Femur (tissue), 1 donor: ENCODE results near the gene HOMER1.
"Not testable (repeated sequence)": the region's sequence is repeated elsewhere in the genome, so short reads cannot be mapped to it uniquely, and the experiment has no call there.

ENCODE experiments used
- DNase-seq: peaks from one replicate; pipeline ENCODE4 v3.0.0-alpha.2; 2017

Gene HOMER1

GRCh38 chr5:79516331-79516730, 2.4 kb upstream of the HOMER1 start:
- not testable (repeated sequence) for DNase-seq

GRCh38 chr5:79514391-79515105, 614 bp upstream of the HOMER1 start:
- DNase-seq, result peak; percentile 95

GRCh38 chr5:79513308-79513703, 628 bp downstream of the HOMER1 start:
- DNase-seq, result no peak

GRCh38 chr5:79512471-79513307, 1.2 kb downstream of the HOMER1 start:
- DNase-seq, result peak; percentile 30

GRCh38 chr5:79512049-79512448, 1.9 kb downstream of the HOMER1 start:
- no peak for DNase-seq

- peak; percentile 19 for DNase-seq
Observed at GRCh38 chr5:79510638-79511037, 3.3 kb downstream of the HOMER1 start.

- no peak for DNase-seq
Observed at GRCh38 chr5:79509244-79509885, 4.6 kb downstream of the HOMER1 start.

GRCh38 chr5:79508794-79509193, 5.1 kb downstream of the HOMER1 start:
- DNase-seq, result no peak

GRCh38 chr5:79508354-79508753, 5.6 kb downstream of the HOMER1 start:
- no peak for DNase-seq

- no peak for DNase-seq
Observed at GRCh38 chr5:79507251-79508205, 6.4 kb downstream of the HOMER1 start.

GRCh38 chr5:79505138-79505537, 8.8 kb downstream of the HOMER1 start:
- no peak for DNase-seq

GRCh38 chr5:79503794-79504495, 10.0 kb downstream of the HOMER1 start:
- no peak for DNase-seq

- no peak for DNase-seq
Observed at GRCh38 chr5:79499640-79500273, 14.2 kb downstream of the HOMER1 start.

- no peak for DNase-seq
Observed at GRCh38 chr5:79495311-79495710, 18.6 kb downstream of the HOMER1 start.

- DNase-seq, result no peak
Observed at GRCh38 chr5:79493596-79494345, 20.2 kb downstream of the HOMER1 start.

- no peak for DNase-seq
Observed at GRCh38 chr5:79491690-79492317, 22.1 kb downstream of the HOMER1 start.

GRCh38 chr5:79490323-79490936, 23.5 kb downstream of the HOMER1 start:
- no peak for DNase-seq

- DNase-seq, result no peak
Observed at GRCh38 chr5:79489773-79490172, 24.2 kb downstream of the HOMER1 start.

GRCh38 chr5:79488775-79489174, 25.2 kb downstream of the HOMER1 start:
- DNase-seq, result no peak

GRCh38 chr5:79488058-79488457, 25.9 kb downstream of the HOMER1 start:
- no peak for DNase-seq
